Suprapubic skin (tissue), 4 donors: ENCODE results near the gene UBXN11. TPM values are rescaled to one million over a fixed set of nuclear protein-coding genes. Genes with fewer than 3 reads are reported as not detected.

Source experiments
- DNase-seq, 2 donors: peaks; one replicate each; pipeline ENCODE4 v3.0.0-alpha.2; 2019; ENCODE audit warnings: low spot score in 2 of 2
- H3K27ac ChIP-seq: fragments of 200-600 bp; sonication (generic); one replicate; pipeline ENCODE4 v1.5.1; 2019
- H3K27me3 ChIP-seq: fragments of 200-600 bp; sonication (generic); one replicate; pipeline ENCODE4 v1.5.1; 2019
- H3K36me3 ChIP-seq: fragments of 200-600 bp; sonication (generic); one replicate; pipeline ENCODE4 v1.5.1; 2019
- H3K4me1 ChIP-seq: fragments of 200-600 bp; sonication (generic); one replicate; pipeline ENCODE4 v1.5.1; 2019
- H3K4me3 ChIP-seq: fragments of 200-600 bp; sonication (generic); one replicate; pipeline ENCODE4 v1.5.1; 2019; ENCODE audit warnings: mild to moderate bottlenecking
- H3K9me3 ChIP-seq: fragments of 200-600 bp; sonication (generic); one replicate; pipeline ENCODE4 v1.5.1; 2019
- EP300 ChIP-seq: sonication (generic); formaldehyde crosslinking; IDR thresholded peaks from one replicate; pipeline ENCODE4 v1.6.1; 2017; ENCODE audit warnings: antibody characterized with exemption
- POLR2A ChIP-seq, 2 donors: fragments of 450-650 bp; IDR thresholded peaks; one replicate each; pipeline ENCODE4 v1.6.1; 2017; ENCODE audit warnings: antibody characterized with exemption in 2 of 2, mild to moderate bottlenecking in 2 of 2, moderate library complexity in 2 of 2
- POLR2AphosphoS5 ChIP-seq, 3 donors: sonication (generic); formaldehyde crosslinking; IDR thresholded peaks; one replicate each; pipeline ENCODE4 v1.6.1; 2017; ENCODE audit warnings: antibody characterized with exemption in 3 of 3
- WGBS: methylation state at CpG from one replicate; pipeline ENCODE4 v1.1.5; 2018; 5-methylcytosine and 5-hydroxymethylcytosine counted together
- total RNA-seq, 4 donors: library from RNA; depleted of rRNA; stranded (reverse); fragments of >200 nt; gene quantifications; one replicate each; pipeline ENCODE4 v1.1.0, GENCODE V29; 2016
- TF ChIP-seq, protein P1 (sequence below), 2 donors: fragments of 200-600 bp in 1 of 2; fragments of 450-650 bp in 1 of 2; sonication (generic) in 1 of 2; IDR thresholded peaks; one replicate each; pipeline ENCODE4 v1.5.1; 2016 to 2019; ENCODE audit warnings: antibody characterized with exemption in 2 of 2, mild to moderate bottlenecking in 1 of 2, moderate library complexity in 1 of 2

UBXN11 gene
- total RNA-seq, 4 donors from 2014 or later: 3.2 to 19.1 (median 9.1) TPM

DNA sequence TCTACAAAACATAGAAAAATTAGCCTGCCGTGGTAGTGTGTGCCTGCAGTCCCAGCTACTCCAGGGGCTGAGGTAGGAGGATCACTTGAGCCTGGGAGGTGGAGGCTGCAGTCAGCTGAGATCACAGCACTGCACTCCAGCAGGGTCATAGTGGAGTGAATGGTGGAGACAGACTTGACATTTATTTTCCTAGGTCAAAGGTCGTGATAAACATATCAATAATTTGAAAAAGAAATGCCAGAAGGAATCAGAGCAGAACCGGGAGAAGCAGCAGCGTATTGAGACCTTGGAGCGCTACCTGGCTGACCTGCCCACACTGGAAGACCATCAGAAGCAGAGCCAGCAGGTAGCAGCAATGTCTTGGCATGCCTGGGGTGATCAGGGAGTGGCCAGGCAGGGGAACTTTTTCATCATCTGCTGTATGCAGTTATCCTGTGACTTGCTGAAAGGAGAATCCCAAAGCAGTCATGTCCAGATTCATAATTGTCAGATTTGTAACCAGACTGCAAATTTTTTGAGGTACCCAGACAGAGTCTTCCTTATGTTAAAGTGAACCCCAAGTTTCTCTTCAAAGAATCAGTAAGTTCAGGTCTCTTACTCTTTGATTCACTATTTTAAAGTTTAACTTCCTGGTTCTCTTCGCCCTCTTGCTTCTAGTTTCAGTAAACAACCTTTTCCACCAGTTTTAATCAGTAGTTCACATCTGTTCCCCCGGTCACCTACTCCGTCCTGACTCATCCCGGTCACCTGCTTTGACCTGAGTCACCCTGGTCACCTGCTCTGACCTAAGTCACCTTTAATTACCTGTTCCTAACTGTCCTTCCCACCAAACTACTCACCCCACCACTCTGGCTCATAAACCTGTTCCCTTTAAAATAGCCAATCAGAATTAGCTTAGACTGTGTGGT, 37.9 kb downstream of the UBXN11 start:
- H3K9me3 ChIP-seq: no peaks in the 10 kb centered on the region
- TF ChIP-seq EP300 (no peak), POLR2A (IDR thresholded peaks at IDR 0.05) (no peak), POLR2AphosphoS5 (IDR thresholded peaks at IDR 0.05) (no peak)
- TF ChIP-seq, protein P1, sequence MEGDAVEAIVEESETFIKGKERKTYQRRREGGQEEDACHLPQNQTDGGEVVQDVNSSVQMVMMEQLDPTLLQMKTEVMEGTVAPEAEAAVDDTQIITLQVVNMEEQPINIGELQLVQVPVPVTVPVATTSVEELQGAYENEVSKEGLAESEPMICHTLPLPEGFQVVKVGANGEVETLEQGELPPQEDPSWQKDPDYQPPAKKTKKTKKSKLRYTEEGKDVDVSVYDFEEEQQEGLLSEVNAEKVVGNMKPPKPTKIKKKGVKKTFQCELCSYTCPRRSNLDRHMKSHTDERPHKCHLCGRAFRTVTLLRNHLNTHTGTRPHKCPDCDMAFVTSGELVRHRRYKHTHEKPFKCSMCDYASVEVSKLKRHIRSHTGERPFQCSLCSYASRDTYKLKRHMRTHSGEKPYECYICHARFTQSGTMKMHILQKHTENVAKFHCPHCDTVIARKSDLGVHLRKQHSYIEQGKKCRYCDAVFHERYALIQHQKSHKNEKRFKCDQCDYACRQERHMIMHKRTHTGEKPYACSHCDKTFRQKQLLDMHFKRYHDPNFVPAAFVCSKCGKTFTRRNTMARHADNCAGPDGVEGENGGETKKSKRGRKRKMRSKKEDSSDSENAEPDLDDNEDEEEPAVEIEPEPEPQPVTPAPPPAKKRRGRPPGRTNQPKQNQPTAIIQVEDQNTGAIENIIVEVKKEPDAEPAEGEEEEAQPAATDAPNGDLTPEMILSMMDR (IDR thresholded peaks at IDR 0.05): no peak
- DNase-seq: no peak
- H3K4me3 ChIP-seq: no peak overlapping the region
- 86% methylated on average over 9 of the region's 9 CpGs for WGBS
- H3K27ac ChIP-seq: no peak overlapping the region
- H3K36me3 ChIP-seq: peaks cover 45% of the 10 kb centered on the region
- no peaks in the 10 kb centered on the region for H3K4me1 ChIP-seq
- H3K27me3 ChIP-seq: no peaks in the 10 kb centered on the region

DNA sequence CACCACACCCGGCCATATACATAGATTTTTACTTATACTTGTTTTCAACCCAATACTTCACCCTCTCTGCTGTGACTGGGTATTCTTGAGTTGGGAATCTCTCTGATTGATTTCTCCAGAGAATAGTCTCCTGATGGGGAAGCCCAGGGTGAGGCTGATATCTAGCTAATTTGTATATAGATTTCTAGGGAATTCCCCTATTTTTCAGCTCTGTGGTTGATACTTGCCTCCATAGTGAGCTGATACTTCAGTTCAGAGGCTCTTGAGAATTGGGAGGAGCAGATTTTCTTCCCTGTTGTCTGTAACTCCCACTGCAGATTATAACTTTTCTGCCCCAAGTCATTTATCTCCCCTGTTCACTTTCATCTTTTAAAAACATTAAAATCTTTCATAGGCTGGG, 41.0 kb downstream of the UBXN11 start:
- H3K36me3 ChIP-seq: peaks cover 54% of the 10 kb centered on the region
- no peaks in the 10 kb centered on the region for H3K4me1 ChIP-seq
- TF ChIP-seq POLR2AphosphoS5 (IDR thresholded peaks at IDR 0.05) (no peak), EP300 (no peak), POLR2A (IDR thresholded peaks at IDR 0.05) (no peak)
- TF ChIP-seq, protein P1 (IDR thresholded peaks at IDR 0.05): no peak
- WGBS: 88% methylated on average over 1 of the region's 1 CpG
- DNase-seq: no peak
- H3K27ac ChIP-seq: no peak overlapping the region
- H3K27me3 ChIP-seq: no peaks in the 10 kb centered on the region
- no peaks in the 10 kb centered on the region for H3K9me3 ChIP-seq
- H3K4me3 ChIP-seq: no peak overlapping the region

DNA sequence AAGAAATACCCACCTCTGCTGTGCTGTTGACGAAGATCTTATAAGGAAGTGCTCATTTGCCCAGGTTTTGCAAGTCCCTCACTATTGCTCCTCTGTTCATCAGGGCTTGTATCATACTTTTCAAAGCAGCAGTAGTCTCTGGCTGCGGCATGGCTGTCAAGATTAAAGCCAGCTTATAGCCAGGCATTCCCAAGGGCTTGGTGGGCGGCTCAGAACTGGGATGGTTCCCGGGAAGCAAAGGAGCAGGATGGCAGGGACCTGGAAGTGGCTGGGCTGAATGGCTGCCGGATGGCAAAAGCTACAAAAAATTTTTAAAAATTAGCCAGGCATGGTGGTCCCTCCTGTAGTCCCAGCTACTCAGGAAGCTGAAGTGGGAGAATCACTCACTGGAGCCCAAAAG, 43.2 kb downstream of the UBXN11 start:
- no peak for DNase-seq
- Histone ChIP-seq H3K36me3 (peaks cover 54% of the 10 kb centered on the region), H3K4me3 (no peak overlapping the region), H3K27me3 (no peaks in the 10 kb centered on the region), H3K9me3 (no peaks in the 10 kb centered on the region), H3K27ac (no peak overlapping the region), H3K4me1 (no peaks in the 10 kb centered on the region)
- TF ChIP-seq EP300 (no peak), POLR2AphosphoS5 (IDR thresholded peaks at IDR 0.05) (no peak), POLR2A (IDR thresholded peaks at IDR 0.05) (no peak)
- TF ChIP-seq, protein P1 (IDR thresholded peaks at IDR 0.05): no peak
- WGBS: 85% methylated on average over 5 of the region's 5 CpGs

DNA sequence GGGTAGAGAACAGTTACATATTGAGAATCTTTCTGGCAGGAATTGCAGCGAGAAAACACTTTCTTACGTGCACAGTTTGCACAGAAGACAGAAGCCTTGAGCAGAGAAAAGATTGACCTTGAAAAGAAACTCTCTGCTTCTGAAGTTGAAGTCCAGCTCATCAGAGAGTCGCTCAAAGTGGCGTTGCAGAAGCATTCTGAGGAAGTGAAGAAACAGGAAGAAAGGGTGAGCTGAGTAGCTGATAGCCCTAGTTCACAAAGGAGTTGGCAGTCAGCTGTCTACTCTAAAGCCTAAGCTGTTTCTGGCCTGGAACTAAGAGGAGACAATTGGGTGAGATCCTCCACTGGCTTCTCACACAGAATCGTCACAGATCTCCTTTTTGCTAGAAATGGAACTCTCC, 46.9 kb downstream of the UBXN11 start:
- Histone ChIP-seq H3K4me1 (no peaks in the 10 kb centered on the region), H3K27ac (no peak overlapping the region), H3K9me3 (no peaks in the 10 kb centered on the region), H3K4me3 (no peak overlapping the region), H3K27me3 (no peaks in the 10 kb centered on the region), H3K36me3 (peaks cover 76% of the 10 kb centered on the region)
- 95% methylated on average over 5 of the region's 5 CpGs for WGBS
- no peak for DNase-seq
- no peak for TF ChIP-seq EP300
- TF ChIP-seq POLR2A (IDR thresholded peaks at IDR 0.05): no peak
- TF ChIP-seq, protein P1 (IDR thresholded peaks at IDR 0.05): no peak
- TF ChIP-seq POLR2AphosphoS5 (IDR thresholded peaks at IDR 0.05): no peak

DNA sequence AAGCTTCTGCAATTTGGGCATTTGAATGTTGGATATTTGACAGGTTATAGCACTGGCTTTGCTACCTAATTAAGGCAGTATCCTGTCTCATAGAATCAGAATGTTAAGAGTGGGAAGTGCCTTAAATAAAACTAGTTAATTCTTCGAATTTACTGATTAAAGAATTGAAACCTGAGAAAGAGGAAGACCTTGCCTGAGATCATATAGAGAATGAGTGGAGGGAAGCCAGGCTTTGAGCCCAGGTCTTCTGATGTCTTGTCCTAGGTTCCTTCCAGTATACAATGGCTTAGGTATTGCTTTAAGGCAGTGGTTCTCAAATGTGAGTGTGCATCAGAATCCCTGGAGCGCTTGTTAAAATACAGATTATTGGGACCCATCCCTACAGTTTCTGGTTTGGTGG, 47.4 kb downstream of the UBXN11 start:
- Histone ChIP-seq H3K4me3 (no peak overlapping the region), H3K9me3 (no peaks in the 10 kb centered on the region), H3K36me3 (peaks cover 71% of the 10 kb centered on the region), H3K4me1 (no peaks in the 10 kb centered on the region), H3K27ac (no peak overlapping the region), H3K27me3 (no peaks in the 10 kb centered on the region)
- TF ChIP-seq, protein P1 (IDR thresholded peaks at IDR 0.05): no peak
- TF ChIP-seq POLR2AphosphoS5 (IDR thresholded peaks at IDR 0.05) (no peak), POLR2A (IDR thresholded peaks at IDR 0.05) (no peak), EP300 (no peak)
- DNase-seq: no peak
- 89% methylated on average over 2 of the region's 2 CpGs for WGBS
